GM08714 (cell line): Measurements from ENCODE around the gene VPS39.

Experiments used
- H3K4me3 ChIP-seq: fragments of 200-500 bp; sonication (Bioruptor generic); 2 replicates; pipeline ENCODE4 v1.5.1; 2014; ENCODE audit warnings: mild to moderate bottlenecking, low read length, inconsistent platforms
- ZNF274 ChIP-seq: IDR thresholded peaks from 2 replicates; pipeline ENCODE4 v1.6.1; 2012; ENCODE audit warnings: mild to moderate bottlenecking, low read depth, low read length

VPS39 gene

GRCh38 chr15:42138968-42139386 lies 69.1 kb downstream of the VPS39 start:
- TF ChIP-seq ZNF274: no peak
- H3K4me3 ChIP-seq: no peak overlapping the region

GRCh38 chr15:42138411-42138810 lies 69.7 kb downstream of the VPS39 start:
- TF ChIP-seq ZNF274: no peak
- no peak overlapping the region for H3K4me3 ChIP-seq

DNA sequence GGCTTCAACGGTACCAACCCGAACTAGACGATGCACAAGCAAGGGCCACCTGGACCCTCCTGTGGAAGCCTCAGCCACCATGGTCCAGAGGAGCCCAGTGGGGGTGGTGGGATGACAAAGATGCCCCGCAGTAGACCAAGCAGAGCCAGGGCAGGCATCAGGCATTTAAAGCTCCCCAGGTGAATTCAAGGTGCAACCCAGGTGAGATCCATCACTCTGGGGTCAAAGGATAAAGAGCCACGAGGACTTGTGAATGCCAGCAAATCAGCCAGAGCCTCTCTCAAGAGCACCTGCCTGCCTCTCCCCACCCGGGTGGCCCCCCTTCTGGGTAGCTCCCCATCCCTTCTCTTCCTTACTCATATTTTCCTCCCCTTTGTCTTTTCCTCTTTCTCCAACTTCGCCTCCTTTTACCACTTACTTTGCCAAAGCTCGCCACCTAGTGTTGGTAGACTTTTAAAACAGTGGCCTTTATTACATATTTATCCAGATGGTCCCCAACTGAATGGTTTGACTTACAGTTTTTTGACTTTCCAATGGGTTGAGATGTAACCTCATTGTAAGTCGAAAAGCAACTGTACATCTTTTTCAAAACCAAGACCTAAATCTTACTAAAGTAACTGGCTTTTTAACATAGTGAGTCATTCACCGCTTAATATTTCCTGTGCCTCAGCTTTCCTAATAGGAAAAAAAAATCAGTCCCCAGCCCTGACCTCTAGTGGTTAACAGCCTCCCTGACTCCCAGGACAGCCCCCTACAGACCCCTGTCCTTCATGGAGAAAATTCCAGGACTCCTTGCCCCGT lies 70.4 kb downstream of the VPS39 start:
- H3K4me3 ChIP-seq: no peak overlapping the region
- no peak for TF ChIP-seq ZNF274

DNA sequence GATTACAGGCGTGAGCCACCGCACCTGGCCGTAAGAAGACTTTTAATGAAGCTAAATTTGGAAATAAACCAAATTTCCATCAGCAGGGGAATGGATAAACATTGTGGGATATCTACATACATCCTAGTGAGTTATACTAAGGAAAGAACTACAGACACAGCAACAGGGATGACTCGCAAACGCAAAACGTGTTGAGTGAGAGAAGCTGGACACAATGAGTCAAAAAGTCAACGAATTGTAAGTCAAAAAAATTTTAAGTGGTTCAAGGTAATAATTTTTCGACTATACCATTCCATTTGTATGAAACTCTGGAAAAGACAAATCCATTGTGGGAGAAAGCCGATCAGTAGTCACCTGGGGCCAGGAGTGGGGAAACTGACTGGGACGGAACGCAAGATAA lies 71.6 kb downstream of the VPS39 start:
- no peak for TF ChIP-seq ZNF274
- no peak overlapping the region for H3K4me3 ChIP-seq

- no peak overlapping the region for H3K4me3 ChIP-seq
- no peak for TF ChIP-seq ZNF274
Observed at GRCh38 chr15:42135351-42135750, 72.8 kb downstream of the VPS39 start.

DNA sequence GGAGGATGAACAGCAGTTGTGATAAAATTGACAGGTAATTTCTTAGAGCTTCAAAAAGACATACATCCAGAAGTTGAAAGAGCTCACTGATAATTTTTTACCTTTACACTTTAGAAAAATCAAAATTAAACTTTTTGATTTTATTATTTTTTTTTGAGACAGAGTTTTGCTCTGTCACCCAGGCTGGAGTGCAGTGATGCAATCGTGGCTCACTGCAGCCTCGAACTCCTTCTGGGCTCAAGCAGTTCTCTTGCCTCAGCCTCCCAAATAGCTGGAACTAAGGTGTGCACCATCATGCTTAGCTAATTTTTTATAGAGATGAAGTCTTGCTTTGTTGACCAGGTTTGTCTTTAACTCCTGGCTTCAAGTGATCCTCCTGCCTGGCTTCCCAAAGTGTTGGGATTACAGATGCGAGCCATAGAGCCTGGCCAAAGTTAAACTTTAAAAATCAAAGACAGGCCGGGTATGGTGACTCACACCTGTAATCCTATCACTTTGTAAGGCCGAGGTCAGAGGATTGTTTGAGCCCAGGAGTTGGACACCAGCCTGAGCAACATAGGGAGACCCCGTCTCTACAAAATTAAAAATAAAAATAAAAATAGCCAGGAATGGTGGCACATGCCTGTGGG lies 73.4 kb downstream of the VPS39 start:
- TF ChIP-seq ZNF274: no peak
- H3K4me3 ChIP-seq: no peak overlapping the region

DNA sequence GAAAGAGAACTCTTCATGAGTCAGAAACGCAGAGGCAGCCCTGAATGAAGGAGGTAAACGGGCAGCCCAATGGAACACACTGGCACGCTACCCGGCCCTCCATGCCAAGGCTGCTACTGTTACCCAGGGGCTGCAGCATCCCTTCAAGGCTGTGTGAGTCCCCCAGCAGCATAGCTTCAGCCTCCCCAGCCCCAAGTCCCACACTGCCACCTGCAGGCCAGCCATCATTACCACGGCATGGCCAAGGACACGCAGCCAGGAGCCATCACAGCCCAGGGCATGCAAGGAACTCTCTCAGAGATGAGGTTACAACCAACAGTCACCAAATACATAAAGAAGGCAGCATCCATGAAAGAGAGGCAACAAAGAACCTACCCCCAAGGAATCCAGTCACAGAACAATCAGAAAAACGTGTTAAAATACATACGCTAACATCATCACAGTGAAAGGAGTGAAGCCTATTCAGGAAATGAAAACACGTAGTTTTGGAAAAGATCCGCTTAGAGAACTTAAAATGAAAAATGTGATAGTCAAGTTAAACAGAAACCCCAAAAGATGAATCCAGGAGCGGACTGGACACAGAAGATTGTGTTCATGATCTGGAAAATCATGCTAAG lies 74.1 kb downstream of the VPS39 start:
- H3K4me3 ChIP-seq: no peak overlapping the region
- TF ChIP-seq ZNF274: no peak

DNA sequence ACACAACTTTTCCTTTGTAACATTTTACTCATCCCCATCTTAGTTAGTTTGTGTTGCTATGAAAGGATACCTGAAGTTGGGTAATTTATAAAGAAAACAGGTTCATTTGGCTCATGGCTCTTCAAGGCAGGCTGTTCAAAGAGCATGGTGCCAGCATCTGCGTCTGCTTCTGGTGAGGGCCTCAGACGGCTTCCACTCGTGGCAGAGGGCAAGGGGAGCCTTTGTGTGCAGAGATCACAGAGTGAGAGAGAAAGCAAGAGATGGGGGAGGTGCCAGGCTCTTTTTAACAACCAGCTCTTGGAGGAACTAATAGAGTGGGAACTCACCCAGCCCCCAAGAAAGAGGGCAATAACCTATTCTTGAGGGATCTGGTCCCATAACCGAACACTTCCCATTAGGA lies 74.7 kb downstream of the VPS39 start:
- TF ChIP-seq ZNF274: no peak
- no peak overlapping the region for H3K4me3 ChIP-seq

GRCh38 chr15:42131826-42132806 lies 76.0 kb downstream of the VPS39 start:
- TF ChIP-seq ZNF274: no peak

GRCh38 chr15:42131006-42131405 lies 77.1 kb downstream of the VPS39 start:
- no peak for TF ChIP-seq ZNF274
- no peak overlapping the region for H3K4me3 ChIP-seq

More at GRCh38 chr15:42131826-42132806, 76.0 kb downstream of the VPS39 start:
- H3K4me3 ChIP-seq: no peak overlapping the region

GRCh38 chr15:42130246-42130986 lies 77.7 kb downstream of the VPS39 start:
- H3K4me3 ChIP-seq: no peak overlapping the region
- TF ChIP-seq ZNF274: no peak

DNA sequence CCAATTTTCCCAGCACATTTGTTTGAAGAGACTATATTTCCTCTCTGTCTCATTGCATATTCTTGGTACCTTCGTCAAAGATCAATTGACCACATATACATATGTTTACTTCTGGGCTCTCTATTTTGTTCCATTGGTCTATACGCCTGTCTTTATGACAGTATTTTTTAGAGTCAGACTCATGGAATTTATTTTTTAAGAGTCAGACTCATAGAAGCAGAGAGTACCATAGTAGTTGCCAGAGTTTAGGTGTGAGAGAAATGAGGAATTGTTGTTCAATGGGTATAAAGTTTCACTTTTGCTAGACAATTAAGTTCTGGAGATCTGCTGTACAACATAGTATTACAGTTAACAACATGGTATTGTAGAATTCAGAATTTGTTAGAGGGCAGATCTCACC lies 78.7 kb downstream of the VPS39 start:
- TF ChIP-seq ZNF274: no peak

GRCh38 chr15:42128476-42128875 lies 79.6 kb downstream of the VPS39 start:
- TF ChIP-seq ZNF274: no peak
- no peak overlapping the region for H3K4me3 ChIP-seq

More for the DNA sequence above, 78.7 kb downstream of the VPS39 start:
- H3K4me3 ChIP-seq: no peak overlapping the region
